Fibroblast of lung (primary cell): ENCODE data around the gene TOMM7. TPM values are rescaled to one million over a fixed set of nuclear protein-coding genes. Genes with fewer than 3 reads are reported as not detected.

Experiments
- DNase-seq, 2 donors: peaks; one replicate each; pipeline versions ENCODE4 v3.0.0 to v3.0.0-alpha.2; 2010; ENCODE audit warnings: low read depth in 2 of 2
- H2AFZ ChIP-seq: 2 replicates; pipeline ENCODE4 v1.5.1; 2012; ENCODE audit warnings: low read length, control low read depth, inconsistent platforms
- H3K27ac ChIP-seq: 2 replicates; pipeline ENCODE4 v1.5.1; 2011; ENCODE audit warnings: low read length, control low read depth; ENCODE audit not compliant: insufficient read depth
- H3K27me3 ChIP-seq: 2 replicates; pipeline ENCODE4 v1.5.1; 2011; ENCODE audit warnings: mild to moderate bottlenecking, low read length; ENCODE audit not compliant: control insufficient read depth, insufficient read depth
- H3K36me3 ChIP-seq: 2 replicates; pipeline ENCODE4 v1.5.1; 2011; ENCODE audit warnings: low read length; ENCODE audit not compliant: control insufficient read depth, insufficient read depth
- H3K4me1 ChIP-seq: 2 replicates; pipeline ENCODE4 v1.5.1; 2011; ENCODE audit warnings: low read length; ENCODE audit not compliant: control insufficient read depth, insufficient read depth; ENCODE audit errors: extremely low read depth
- H3K4me2 ChIP-seq: 2 replicates; pipeline ENCODE4 v1.5.1; 2011; ENCODE audit warnings: low read length, control low read depth; ENCODE audit not compliant: insufficient read depth; ENCODE audit errors: extremely low read depth
- H3K4me3 ChIP-seq, 4 experiments: fragments of 200-600 bp in 1 of 4; sonication (generic) in 1 of 4; replicated peaks in 1 of 4; 2 replicates each; pipeline ENCODE4 v1.5.1; 2011 to 2016; ENCODE audit warnings: low read length in 4 of 4, low read depth in 3 of 4, mild to moderate bottlenecking in 3 of 4, control low read depth in 2 of 4, inconsistent platforms in 1 of 4, mixed read lengths in 1 of 4; ENCODE audit not compliant: insufficient read depth in 1 of 4; ENCODE audit errors: control extremely low read depth in 1 of 4
- H3K79me2 ChIP-seq: 2 replicates; pipeline ENCODE4 v1.5.1; 2012; ENCODE audit warnings: mild to moderate bottlenecking, low read length, inconsistent platforms; ENCODE audit not compliant: control insufficient read depth, insufficient read depth
- H3K9ac ChIP-seq: 2 replicates; pipeline ENCODE4 v1.5.1; 2011; ENCODE audit warnings: mild to moderate bottlenecking, low read length, control low read depth; ENCODE audit not compliant: insufficient read depth
- H3K9me3 ChIP-seq: 2 replicates; pipeline ENCODE4 v1.5.1; 2012; ENCODE audit warnings: low read depth, low read length; ENCODE audit not compliant: control insufficient read depth, insufficient read depth
- H4K20me1 ChIP-seq: 2 replicates; pipeline ENCODE4 v1.5.1; 2011; ENCODE audit warnings: low read length; ENCODE audit not compliant: control insufficient read depth, insufficient read depth; ENCODE audit errors: extremely low read depth
- EZH2 ChIP-seq: IDR thresholded peaks from 2 replicates; pipeline ENCODE4 v1.5.1; 2012; ENCODE audit warnings: low read length, control low read depth, mild to moderate bottlenecking; ENCODE audit errors: missing control alignments
- polyA plus RNA-seq, 2 donors: library from polyadenylated mRNA; depleted of rRNA in 1 of 2; stranded (reverse) in 1 of 2; unstranded in 1 of 2; fragments of >200 nt; gene quantifications; 2 replicates each; pipeline ENCODE4 v1.2.1, GENCODE V29; 2011 to 2012; ENCODE audit warnings: missing spikeins in 1 of 2
- total RNA-seq: library from RNA; depleted of rRNA; stranded (reverse); fragments of >200 nt; gene quantifications from 2 replicates; pipeline ENCODE4 v1.2.1, GENCODE V29; 2014
- TF ChIP-seq, protein P1 (sequence below), 2 donors: IDR thresholded peaks in 1 of 2; conservative IDR thresholded peaks in 1 of 2; 1 replicate in 1 of 2; 2 replicates in 1 of 2; pipeline ENCODE4 v1.5.1; 2011 to 2012; ENCODE audit warnings: low read length in 2 of 2, control low read depth in 1 of 2, inconsistent platforms in 1 of 2, low read depth in 1 of 2, mild to moderate bottlenecking in 1 of 2

TOMM7 gene
- total and polyA plus RNA-seq, 2 donors (not counting 1 experiment from before 2014, with no cell fraction given), result 239 to 275 TPM

DNA sequence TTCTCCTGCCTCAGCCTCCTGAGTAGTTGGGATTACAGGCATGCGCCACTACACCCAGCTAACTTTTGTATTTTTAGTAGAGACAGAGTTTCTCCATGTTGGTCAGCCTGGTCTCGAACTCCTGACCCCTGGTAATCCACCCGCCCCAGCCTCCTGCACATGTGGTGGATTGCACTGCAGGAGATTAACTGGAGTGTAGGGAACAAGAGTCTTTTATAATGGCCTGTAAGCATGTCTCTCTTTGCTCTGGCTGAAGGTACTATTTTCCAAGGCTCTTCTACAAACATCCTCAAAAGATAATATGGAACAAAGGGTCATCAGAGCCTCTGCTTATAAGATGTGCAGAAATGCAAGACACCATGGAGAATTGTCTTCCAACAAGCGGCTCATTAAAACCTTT lies 3.2 kb downstream of the TOMM7 start:
- no peak for DNase-seq
- peaks cover 31% of the 10 kb centered on the region for H3K79me2 ChIP-seq
- H3K9me3 ChIP-seq, result no peaks in the 10 kb centered on the region
- no peak overlapping the region for H3K9ac ChIP-seq
- TF ChIP-seq EZH2, result no peak
- TF ChIP-seq, protein P1, sequence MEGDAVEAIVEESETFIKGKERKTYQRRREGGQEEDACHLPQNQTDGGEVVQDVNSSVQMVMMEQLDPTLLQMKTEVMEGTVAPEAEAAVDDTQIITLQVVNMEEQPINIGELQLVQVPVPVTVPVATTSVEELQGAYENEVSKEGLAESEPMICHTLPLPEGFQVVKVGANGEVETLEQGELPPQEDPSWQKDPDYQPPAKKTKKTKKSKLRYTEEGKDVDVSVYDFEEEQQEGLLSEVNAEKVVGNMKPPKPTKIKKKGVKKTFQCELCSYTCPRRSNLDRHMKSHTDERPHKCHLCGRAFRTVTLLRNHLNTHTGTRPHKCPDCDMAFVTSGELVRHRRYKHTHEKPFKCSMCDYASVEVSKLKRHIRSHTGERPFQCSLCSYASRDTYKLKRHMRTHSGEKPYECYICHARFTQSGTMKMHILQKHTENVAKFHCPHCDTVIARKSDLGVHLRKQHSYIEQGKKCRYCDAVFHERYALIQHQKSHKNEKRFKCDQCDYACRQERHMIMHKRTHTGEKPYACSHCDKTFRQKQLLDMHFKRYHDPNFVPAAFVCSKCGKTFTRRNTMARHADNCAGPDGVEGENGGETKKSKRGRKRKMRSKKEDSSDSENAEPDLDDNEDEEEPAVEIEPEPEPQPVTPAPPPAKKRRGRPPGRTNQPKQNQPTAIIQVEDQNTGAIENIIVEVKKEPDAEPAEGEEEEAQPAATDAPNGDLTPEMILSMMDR (conservative IDR thresholded peaks at IDR 0.05 in 1 of 2, IDR thresholded peaks at IDR 0.05 in 1 of 2; ENCODE audit: low read depth in 1 of 2, low read length in 2 of 2), result no peak
- no peaks in the 10 kb centered on the region for H3K27me3 ChIP-seq
- no peak overlapping the region for H3K27ac ChIP-seq
- peaks cover 6% of the 10 kb centered on the region for H3K36me3 ChIP-seq
- H3K4me1 ChIP-seq, result peaks cover 2% of the 10 kb centered on the region
- peak overlapping the region; percentile 26 for H3K4me2 ChIP-seq
- no peak overlapping the region for H2AFZ ChIP-seq
- H4K20me1 ChIP-seq, result no peaks in the 10 kb centered on the region
- H3K4me3 ChIP-seq, result no peak overlapping the region

DNA sequence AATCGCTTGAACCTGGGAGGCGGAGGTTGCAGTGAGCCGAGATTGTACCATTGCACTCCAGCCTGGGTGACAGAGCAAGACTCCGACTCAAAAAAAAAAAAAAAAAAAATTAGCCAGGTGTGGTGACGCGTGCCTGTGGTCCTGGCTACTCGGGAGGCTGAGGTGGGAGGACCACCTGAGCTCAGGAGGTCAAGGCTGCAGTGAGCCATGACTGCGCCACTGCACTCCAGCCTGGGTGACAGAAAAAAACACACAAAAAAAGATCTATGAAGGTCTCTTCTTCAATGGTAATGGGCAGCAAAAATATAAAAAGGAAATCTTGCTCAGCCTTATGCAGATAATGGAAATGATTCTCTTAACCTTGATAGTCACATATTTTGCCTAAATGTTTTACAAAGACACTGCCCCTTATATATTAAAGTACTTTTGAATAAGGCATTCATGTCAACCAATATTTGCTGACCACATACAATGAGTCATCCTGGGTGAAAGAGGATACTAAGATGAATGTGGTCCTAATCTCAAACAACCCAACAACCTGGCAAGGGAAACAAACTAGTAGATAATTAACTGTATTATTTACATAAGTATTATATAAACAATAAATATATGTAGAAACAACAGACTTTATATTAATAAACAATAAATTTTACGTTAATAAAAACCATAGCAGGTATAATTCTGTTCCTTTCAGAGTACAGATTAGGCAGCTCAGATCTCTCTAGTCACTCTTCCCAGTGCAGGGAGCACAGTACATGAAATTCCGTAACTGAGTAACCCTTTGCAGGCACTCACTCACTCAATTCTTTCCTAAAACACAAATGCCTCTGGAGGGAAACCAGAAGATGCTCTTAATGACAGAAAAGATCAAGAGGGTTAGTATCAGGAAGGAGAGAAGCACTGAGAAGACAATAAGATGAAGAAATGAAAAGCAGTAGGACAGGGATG lies 8.1 kb downstream of the TOMM7 start:
- H3K27ac ChIP-seq, result no peak overlapping the region
- TF ChIP-seq EZH2, result no peak
- TF ChIP-seq, protein P1 (conservative IDR thresholded peaks at IDR 0.05 in 1 of 2, IDR thresholded peaks at IDR 0.05 in 1 of 2; ENCODE audit: low read depth in 1 of 2, low read length in 2 of 2), result no peak
- no peaks in the 10 kb centered on the region for H3K4me1 ChIP-seq
- H2AFZ ChIP-seq, result no peak overlapping the region
- H3K27me3 ChIP-seq, result no peaks in the 10 kb centered on the region
- peak; percentile 47 to 73 for DNase-seq
- H3K9ac ChIP-seq, result no peak overlapping the region
- H3K79me2 ChIP-seq, result peaks cover 1% of the 10 kb centered on the region
- H3K4me2 ChIP-seq, result no peak overlapping the region
- no peaks in the 10 kb centered on the region for H3K9me3 ChIP-seq
- no peak overlapping the region for H3K4me3 ChIP-seq
- H4K20me1 ChIP-seq, result no peaks in the 10 kb centered on the region
- peaks cover 6% of the 10 kb centered on the region for H3K36me3 ChIP-seq

DNA sequence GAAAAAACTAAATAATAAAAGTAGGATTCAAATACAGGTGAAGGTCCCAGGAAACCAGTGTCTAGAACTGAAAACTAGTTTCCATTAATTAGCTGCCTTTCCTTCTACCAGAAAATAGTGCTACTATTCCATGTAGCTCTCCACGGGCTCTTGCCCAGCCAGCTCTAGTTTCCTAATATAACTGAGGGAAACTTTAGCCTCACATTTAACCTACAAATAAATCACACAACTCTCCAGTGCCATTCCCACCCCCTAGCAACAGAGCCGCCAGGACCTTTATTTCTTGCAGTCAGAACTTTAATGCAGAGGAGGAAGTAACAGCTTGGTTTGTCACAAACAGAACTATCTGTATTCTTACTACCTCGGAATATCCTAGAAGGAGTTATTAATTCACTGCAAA lies 10.3 kb downstream of the TOMM7 start:
- TF ChIP-seq, protein P1 (conservative IDR thresholded peaks at IDR 0.05 in 1 of 2, IDR thresholded peaks at IDR 0.05 in 1 of 2; ENCODE audit: low read depth in 1 of 2, low read length in 2 of 2), result no peak
- no peak for TF ChIP-seq EZH2
- H2AFZ ChIP-seq, result no peak overlapping the region
- no peaks in the 10 kb centered on the region for H3K79me2 ChIP-seq
- H4K20me1 ChIP-seq, result no peaks in the 10 kb centered on the region
- H3K9me3 ChIP-seq, result no peaks in the 10 kb centered on the region
- H3K27me3 ChIP-seq, result no peaks in the 10 kb centered on the region
- no peaks in the 10 kb centered on the region for H3K4me1 ChIP-seq
- H3K4me2 ChIP-seq, result no peak overlapping the region
- H3K27ac ChIP-seq, result no peak overlapping the region
- no peak overlapping the region for H3K4me3 ChIP-seq
- H3K9ac ChIP-seq, result no peak overlapping the region
- DNase-seq, result no peak
- peaks cover 6% of the 10 kb centered on the region for H3K36me3 ChIP-seq
